BLaER1 (cell line): ENCODE data around the gene CIAO3.
"Not testable (repeated sequence)": the region's sequence is repeated elsewhere in the genome, so short reads cannot be mapped to it uniquely, and the experiment has no call there.

Source experiments
- H3K27ac ChIP-seq: shearing (Covaris generic); formaldehyde crosslinking; 2 replicates; pipeline ENCODE4 v1.8.1; 2022
- H3K27me3 ChIP-seq: shearing (Covaris generic); formaldehyde crosslinking; 2 replicates; pipeline ENCODE4 v1.8.1; 2022
- H3K36me3 ChIP-seq: shearing (Covaris generic); formaldehyde crosslinking; 2 replicates; pipeline ENCODE4 v1.8.1; 2022
- H3K4me1 ChIP-seq: shearing (Covaris generic); formaldehyde crosslinking; 2 replicates; pipeline ENCODE4 v1.8.1; 2022
- H3K4me2 ChIP-seq: shearing (Covaris generic); formaldehyde crosslinking; 2 replicates; pipeline ENCODE4 v1.8.1; 2022
- H3K4me3 ChIP-seq: shearing (Covaris generic); formaldehyde crosslinking; 2 replicates; pipeline ENCODE4 v1.8.1; 2022
- H3K9ac ChIP-seq: shearing (Covaris generic); formaldehyde crosslinking; 2 replicates; pipeline ENCODE4 v1.8.1; 2022
- H3K9me3 ChIP-seq: shearing (Covaris generic); formaldehyde crosslinking; 2 replicates; pipeline ENCODE4 v1.8.1; 2022
- H4K20me1 ChIP-seq: shearing (Covaris generic); formaldehyde crosslinking; 2 replicates; pipeline ENCODE4 v1.8.1; 2022
- Cebpa-rat ChIP-seq: shearing (Covaris generic); IDR thresholded peaks from 2 replicates; pipeline ENCODE4 v1.8.1; 2022

CIAO3 gene

GRCh38 chr16:760545-761343 lies 19.9 kb upstream of the CIAO3 start, which contains the start of gene MSLN:
MSLN (plus strand) TSS chr16:760734; CDS start chr16:762681, 1,947 bp downstream.
- TF ChIP-seq Cebpa-rat: no peak
- Histone ChIP-seq H3K27me3 (no peaks in the 10 kb centered on the region), H3K36me3 (no peaks in the 10 kb centered on the region), H3K4me3 (no peak within 1 kb of the TSS), H3K4me1 (peaks cover 47% of the 10 kb centered on the region), H3K9me3 (no peaks in the 10 kb centered on the region), H3K9ac (no peak within 1 kb of the TSS), H4K20me1 (no peaks in the 10 kb centered on the region), H3K4me2 (peak within 1 kb of the TSS; percentile 42), H3K27ac (no peak within 1 kb of the TSS)

DNA sequence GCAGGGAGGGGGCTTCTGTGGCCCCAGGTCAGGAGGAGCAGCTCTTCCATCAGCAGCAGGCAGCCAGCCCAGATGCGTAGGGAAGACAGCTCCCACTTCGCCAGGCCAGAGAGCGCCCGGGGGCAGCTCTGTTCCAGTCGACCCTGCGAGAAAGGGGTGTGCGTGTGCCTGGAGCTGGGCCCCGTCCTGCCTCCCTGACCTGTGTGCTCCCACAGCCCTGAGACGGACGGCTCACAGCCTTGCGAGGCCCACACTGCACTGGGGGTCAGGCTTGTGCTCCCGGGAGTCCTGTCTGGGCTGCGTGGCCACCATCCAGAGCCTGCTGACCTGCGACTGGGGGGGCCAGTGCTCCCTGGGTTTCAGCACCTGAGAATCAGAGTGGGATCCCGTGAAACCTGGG lies 19.3 kb upstream of the CIAO3 start:
- H4K20me1 ChIP-seq: no peaks in the 10 kb centered on the region
- no peak overlapping the region for H3K27ac ChIP-seq
- H3K9me3 ChIP-seq: no peaks in the 10 kb centered on the region
- H3K4me3 ChIP-seq: no peak overlapping the region
- H3K9ac ChIP-seq: no peak overlapping the region
- H3K27me3 ChIP-seq: no peaks in the 10 kb centered on the region
- peaks cover 47% of the 10 kb centered on the region for H3K4me1 ChIP-seq
- no peak overlapping the region for H3K4me2 ChIP-seq
- no peaks in the 10 kb centered on the region for H3K36me3 ChIP-seq
- TF ChIP-seq Cebpa-rat: no peak

DNA sequence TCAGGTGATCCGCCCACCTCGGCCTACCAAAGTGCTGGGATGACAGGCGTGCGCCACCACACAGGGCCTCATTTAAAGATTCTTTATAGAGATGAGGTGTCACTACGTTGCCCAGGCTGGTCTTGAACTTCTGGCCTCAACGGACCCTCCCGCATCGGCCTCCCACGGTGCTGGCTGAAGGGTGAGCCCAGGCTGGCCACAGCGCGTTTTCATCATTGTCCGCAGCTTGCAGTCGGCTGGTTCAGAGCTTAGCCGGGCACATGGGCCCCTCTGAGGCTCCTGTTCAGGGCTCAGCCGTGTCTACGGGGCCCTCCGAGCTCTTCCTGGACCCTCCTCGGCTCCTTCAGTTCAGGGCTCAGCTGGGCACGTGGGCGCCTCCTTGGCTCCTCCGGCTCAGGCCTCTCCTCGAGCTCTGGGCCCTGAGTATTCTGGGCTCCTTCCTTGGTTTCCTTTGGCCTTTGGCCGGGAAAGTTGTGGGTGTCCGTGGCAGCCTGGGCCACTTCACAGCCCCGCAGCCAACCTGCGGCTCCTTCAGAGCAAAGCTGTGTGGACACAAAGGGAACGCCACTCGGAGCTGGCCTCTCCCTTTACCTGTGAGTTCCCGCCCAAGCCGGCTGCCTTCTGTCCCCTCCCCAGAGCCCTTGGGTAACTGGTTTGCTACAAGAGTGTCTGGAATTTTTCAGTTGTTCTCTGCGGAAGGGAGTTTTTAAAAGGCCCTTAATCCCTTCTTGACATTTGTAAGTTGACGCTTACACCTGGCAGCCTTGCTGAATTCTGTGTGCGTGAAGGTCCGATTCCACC lies 18.5 kb upstream of the CIAO3 start:
- H3K27ac ChIP-seq: no peak overlapping the region
- no peaks in the 10 kb centered on the region for H3K27me3 ChIP-seq

GRCh38 chr16:756428-756827 lies 15.6 kb upstream of the CIAO3 start:
- no peak overlapping the region for H3K9ac ChIP-seq
- peak overlapping the region; percentile 80; the same call in 1 of the 2 replicates for H3K4me2 ChIP-seq
- H3K9me3 ChIP-seq: no peaks in the 10 kb centered on the region
- no peak overlapping the region for H3K27ac ChIP-seq
- peaks cover 35% of the 10 kb centered on the region for H3K4me1 ChIP-seq
- no peaks in the 10 kb centered on the region for H4K20me1 ChIP-seq
- no peak overlapping the region for H3K4me3 ChIP-seq
- TF ChIP-seq Cebpa-rat: no peak
- no peaks in the 10 kb centered on the region for H3K36me3 ChIP-seq
- no peaks in the 10 kb centered on the region for H3K27me3 ChIP-seq

More for the DNA sequence above, 18.5 kb upstream of the CIAO3 start:
- H4K20me1 ChIP-seq: no peaks in the 10 kb centered on the region
- no peak overlapping the region for H3K9ac ChIP-seq
- H3K36me3 ChIP-seq: no peaks in the 10 kb centered on the region
- H3K9me3 ChIP-seq: no peaks in the 10 kb centered on the region
- no peak for TF ChIP-seq Cebpa-rat
- H3K4me1 ChIP-seq: peaks cover 53% of the 10 kb centered on the region
- no peak overlapping the region for H3K4me2 ChIP-seq
- H3K4me3 ChIP-seq: no peak overlapping the region

GRCh38 chr16:754656-755055 lies 13.9 kb upstream of the CIAO3 start:
- Histone ChIP-seq H4K20me1 (no peaks in the 10 kb centered on the region), H3K36me3 (no peaks in the 10 kb centered on the region), H3K27me3 (no peaks in the 10 kb centered on the region), H3K4me3 (no peak overlapping the region), H3K9ac (no peak overlapping the region), H3K27ac (no peak overlapping the region), H3K4me1 (peaks cover 26% of the 10 kb centered on the region), H3K4me2 (peak overlapping the region; percentile 42), H3K9me3 (no peaks in the 10 kb centered on the region)
- TF ChIP-seq Cebpa-rat: no peak

DNA sequence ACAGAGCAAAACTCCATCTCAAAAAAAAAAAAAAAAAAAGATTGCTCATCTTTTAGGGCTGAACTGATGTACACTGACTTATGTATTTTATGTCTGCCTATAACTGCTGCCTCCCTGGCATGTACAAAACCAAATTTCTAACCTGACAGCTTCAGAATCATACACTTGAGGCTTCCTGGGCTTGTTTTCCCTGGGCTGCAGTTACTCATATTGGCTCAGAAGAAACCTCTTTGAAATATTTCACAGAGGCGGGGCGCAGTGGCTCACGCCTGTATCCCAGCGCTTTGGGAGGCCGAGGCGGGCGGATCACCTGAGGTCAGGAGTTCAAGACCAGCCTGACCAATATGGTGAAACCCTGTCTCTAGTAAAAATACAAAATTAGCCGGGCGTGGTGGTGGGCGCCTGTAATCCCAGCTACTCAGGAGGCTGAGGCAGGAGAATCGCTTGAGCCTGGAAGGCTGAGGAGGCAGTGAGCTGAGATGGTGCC lies 13.4 kb upstream of the CIAO3 start:
- not testable (repeated sequence) for H3K27me3 ChIP-seq, H4K20me1 ChIP-seq, H3K36me3 ChIP-seq, H3K4me3 ChIP-seq, H3K9me3 ChIP-seq, H3K9ac ChIP-seq, H3K27ac ChIP-seq
- H3K4me2 ChIP-seq: peak overlapping the region; percentile 42; the same call in 1 of the 2 replicates
- peaks cover 26% of the 10 kb centered on the region for H3K4me1 ChIP-seq

DNA sequence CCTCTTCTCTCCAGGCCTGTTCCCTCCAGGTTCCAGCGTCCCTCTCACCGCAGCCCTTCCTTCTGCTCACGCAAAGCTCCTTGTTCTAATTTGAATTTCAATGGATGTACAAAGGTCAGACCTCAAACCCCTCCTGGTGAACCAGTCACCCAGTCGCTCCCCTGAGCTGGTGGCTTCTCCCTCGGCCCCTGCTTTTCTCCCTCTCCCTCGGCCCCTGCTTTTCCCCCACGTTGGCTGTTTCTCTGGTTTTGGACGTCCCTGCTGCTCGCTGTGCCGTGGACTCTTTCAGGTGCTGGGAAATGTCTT lies 11.2 kb upstream of the CIAO3 start:
- Histone ChIP-seq H3K9me3 (no peaks in the 10 kb centered on the region), H4K20me1 (no peaks in the 10 kb centered on the region), H3K36me3 (no peaks in the 10 kb centered on the region), H3K27me3 (no peaks in the 10 kb centered on the region), H3K4me2 (no peak overlapping the region), H3K4me1 (peaks cover 12% of the 10 kb centered on the region), H3K4me3 (no peak overlapping the region), H3K9ac (no peak overlapping the region), H3K27ac (no peak overlapping the region)
- TF ChIP-seq Cebpa-rat: no peak

GRCh38 chr16:751152-752006 lies 10.6 kb upstream of the CIAO3 start:
- Histone ChIP-seq H3K9ac (no peak overlapping the region), H3K9me3 (no peaks in the 10 kb centered on the region), H3K36me3 (no peaks in the 10 kb centered on the region), H3K27me3 (no peaks in the 10 kb centered on the region), H3K4me2 (no peak overlapping the region), H3K4me3 (no peak overlapping the region), H3K4me1 (peaks cover 7% of the 10 kb centered on the region; the same call in 1 of the 2 replicates), H3K27ac (no peak overlapping the region), H4K20me1 (no peaks in the 10 kb centered on the region)
- TF ChIP-seq Cebpa-rat: no peak

- no peak overlapping the region for H3K9ac ChIP-seq
- no peak overlapping the region for H3K4me3 ChIP-seq
- no peaks in the 10 kb centered on the region for H4K20me1 ChIP-seq
- H3K4me1 ChIP-seq: peaks cover 8% of the 10 kb centered on the region; the same call in 1 of the 2 replicates
- H3K27ac ChIP-seq: no peak overlapping the region
- H3K9me3 ChIP-seq: no peaks in the 10 kb centered on the region
- H3K36me3 ChIP-seq: no peaks in the 10 kb centered on the region
- no peak overlapping the region for H3K4me2 ChIP-seq
- TF ChIP-seq Cebpa-rat: no peak
- no peaks in the 10 kb centered on the region for H3K27me3 ChIP-seq
These were observed 9.7 kb upstream of the CIAO3 start for GRCh38 chr16:750485-750884.
